PC-3 (cell line): Measurements from ENCODE around the gene SLC6A11. TPM values are rescaled to one million over a fixed set of nuclear protein-coding genes. Genes with fewer than 3 reads are reported as not detected.
A peak's percentile ranks its signal among the peaks of the same experiment; 100 is the strongest.

Experiments
- ATAC-seq: fragments of 200-7000 bp; cut with Tn5 transposase; 2 replicates; pipeline ENCODE4 v1.9.1; 2020; ENCODE audit warnings: mild to moderate bottlenecking, moderate library complexity
- BruUV-seq: library from RNA; stranded (reverse); fragments of 400-500 nt; replicated peaks from 2 replicates; lab custom pipeline; 2021; lab: Mats Ljungman, UMichigan
- CTCF ChIA-PET: fragments of 300-600 bp; sonication (Branson Sonifier 250); formaldehyde crosslinking; loops from one replicate; lab custom pipeline; 2022; ENCODE audit warnings: antibody characterized with exemption; lab: Charles Lee
- POLR2A ChIA-PET: fragments of 300-600 bp; sonication (Branson Sonifier 250); formaldehyde crosslinking; loops from one replicate; lab custom pipeline; 2022; ENCODE audit warnings: antibody characterized with exemption; ENCODE audit not compliant: unreplicated experiment; lab: Charles Lee
- DNase-seq: peaks from one replicate; pipeline ENCODE4 v3.0.0-alpha.2; 2015
- H2AFZ ChIP-seq: fragments of 300-600 bp; sonication (generic); 2 replicates; pipeline ENCODE4 v1.6.0; 2016; ENCODE audit warnings: antibody characterized with exemption, low read length
- H3F3A ChIP-seq: fragments of 300-600 bp; sonication (generic); one replicate; pipeline ENCODE4 v1.6.0; 2017; ENCODE audit warnings: antibody characterized with exemption, low read length, control low read depth, mild to moderate bottlenecking; ENCODE audit not compliant: unreplicated experiment
- H3K27ac ChIP-seq: fragments of 300-600 bp; sonication (generic); 2 replicates; pipeline ENCODE4 v1.5.1; 2016; ENCODE audit warnings: mild to moderate bottlenecking, low read length
- H3K27me3 ChIP-seq: fragments of 300-600 bp; sonication (generic); 2 replicates; pipeline ENCODE4 v1.6.1; 2016; ENCODE audit warnings: low read length, mixed read lengths
- H3K36me3 ChIP-seq: fragments of 300-600 bp; sonication (generic); 2 replicates; pipeline ENCODE4 v1.6.1; 2016; ENCODE audit warnings: low read depth, mixed run types, low read length, mixed read lengths
- H3K4me1 ChIP-seq: fragments of 300-600 bp; sonication (generic); 2 replicates; pipeline ENCODE4 v1.5.1; 2016; ENCODE audit warnings: low read length; ENCODE audit not compliant: insufficient read depth
- H3K4me2 ChIP-seq: fragments of 300-600 bp; sonication (generic); 2 replicates; pipeline ENCODE4 v1.6.0; 2016; ENCODE audit warnings: low read length
- H3K4me3 ChIP-seq: fragments of 300-600 bp; sonication (generic); 2 replicates; pipeline ENCODE4 v1.5.1; 2016; ENCODE audit warnings: mild to moderate bottlenecking, low read length, mixed read lengths
- H3K79me2 ChIP-seq: fragments of 300-600 bp; sonication (generic); 2 replicates; pipeline ENCODE4 v1.6.1; 2017; ENCODE audit warnings: low read length, mixed read lengths
- H3K9ac ChIP-seq: fragments of 300-600 bp; sonication (generic); 2 replicates; pipeline ENCODE4 v1.6.0; 2016; ENCODE audit warnings: mild to moderate bottlenecking, low read length
- H3K9me2 ChIP-seq: fragments of 300-600 bp; sonication (generic); replicated peaks from 2 replicates; pipeline ENCODE4 v1.6.1; 2016; ENCODE audit warnings: mixed run types, low read length, mixed read lengths
- H3K9me3 ChIP-seq: fragments of 300-600 bp; sonication (generic); 2 replicates; pipeline ENCODE4 v1.6.1; 2016; ENCODE audit warnings: low read length, mixed read lengths
- H4K20me1 ChIP-seq: fragments of 300-600 bp; sonication (generic); 2 replicates; pipeline ENCODE4 v1.6.1; 2016; ENCODE audit warnings: low read length, mixed read lengths
- EZH2 ChIP-seq: fragments of 300-600 bp; sonication (generic); IDR thresholded peaks from one replicate; pipeline ENCODE4 v1.6.1; 2017; ENCODE audit warnings: antibody characterized with exemption, mild to moderate bottlenecking, low read length; ENCODE audit not compliant: unreplicated experiment
- EZH2phosphoT487 ChIP-seq: fragments of 300-600 bp; sonication (generic); IDR thresholded peaks from 2 replicates; pipeline ENCODE4 v1.6.1; 2018; ENCODE audit warnings: mild to moderate bottlenecking, antibody characterized with exemption, low read length, borderline replicate concordance
- intact Hi-C: fragments of 100-400 bp; cut with micrococcal nuclease; formaldehyde crosslinking; loops from 2 replicates; pipeline ENCODE4 v1.9.0; 2023
- total RNA-seq: library from RNA; depleted of rRNA; stranded (reverse); fragments of >200 nt; gene quantifications from 2 replicates; pipeline ENCODE4 v1.2.3, GENCODE V29; 2014
- TF ChIP-seq, protein P1 (sequence below): fragments of 300-600 bp; sonication (generic); conservative IDR thresholded peaks from 2 replicates; pipeline ENCODE4 v1.5.1; 2017; ENCODE audit warnings: antibody characterized with exemption, low read depth, mild to moderate bottlenecking, low read length

Gene SLC6A11
- total RNA-seq, 1 experiment from 2014 or later: 34.0 TPM

DNA sequence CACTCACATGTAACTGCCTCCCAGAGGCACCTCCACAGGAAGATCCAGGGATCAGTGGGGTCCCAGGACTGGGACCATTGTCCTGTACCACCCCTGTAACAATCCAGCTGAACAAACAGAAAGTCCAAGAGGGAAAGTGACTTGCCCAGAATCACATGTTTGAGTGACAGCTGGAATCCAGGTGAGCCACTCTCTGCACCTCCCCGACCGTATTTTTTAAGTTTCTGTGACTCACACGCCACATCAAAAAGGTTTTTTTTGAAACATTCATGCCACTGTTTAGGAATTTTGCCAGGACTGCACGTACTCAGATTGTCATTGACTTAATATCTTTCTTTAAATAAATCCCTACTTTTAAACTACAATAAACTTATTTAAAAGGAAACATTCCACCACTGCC lies 166.8 kb downstream of the SLC6A11 start:
- BruUV-seq: no TSS peak
- intact Hi-C loops: loop anchor here (1.0 kb wide), 1 partner anchor 224 kb away; no protein-coding TSS in a partner anchor

DNA sequence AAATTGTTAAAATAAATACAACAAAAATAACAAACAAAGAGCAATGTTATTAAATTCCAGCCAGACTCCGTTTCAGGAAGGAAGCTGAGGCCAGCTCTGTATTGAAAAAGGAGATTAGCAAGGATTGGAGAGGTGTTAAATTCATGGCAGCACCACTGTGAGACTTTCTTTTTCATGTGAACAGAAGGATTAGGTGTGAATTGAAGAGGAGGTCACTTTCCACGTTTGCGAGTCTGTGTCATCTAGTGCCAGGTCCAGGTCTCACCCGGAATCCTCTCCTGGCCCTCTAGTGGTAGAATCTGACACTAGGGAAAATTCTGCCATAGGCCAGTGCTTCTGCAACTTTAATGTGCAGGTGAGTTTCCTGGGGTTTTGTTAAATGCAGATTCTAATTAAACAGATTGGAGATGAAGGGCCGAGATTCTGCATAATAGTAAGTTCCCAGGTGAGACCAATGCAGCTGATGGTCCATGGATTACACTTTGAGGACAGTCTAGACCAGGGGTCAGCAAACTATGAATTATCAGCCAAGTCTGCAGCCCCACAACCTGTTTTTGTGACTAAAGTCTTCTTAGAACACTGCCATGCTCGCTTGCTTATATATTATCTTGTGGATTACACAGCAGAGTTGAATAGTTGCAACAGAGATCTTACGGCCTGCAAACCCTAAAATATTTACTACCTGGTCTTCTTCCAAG lies 167.3 kb downstream of the SLC6A11 start:
- Histone ChIP-seq H3K27me3 (peaks cover 36% of the 10 kb centered on the region), H3K9me3 (no peaks in the 10 kb centered on the region), H3K79me2 (no peaks in the 10 kb centered on the region), H2AFZ (0 out of 2 replicates have a peak overlapping the region, but pooled peaks have one; percentile 22), H3K4me1 (peaks cover 16% of the 10 kb centered on the region), H3K27ac (no peak overlapping the region), H3K9ac (no peak overlapping the region), H3F3A (no peaks in the 10 kb centered on the region), H3K4me2 (peak overlapping the region; percentile 69), H4K20me1 (no peaks in the 10 kb centered on the region), H3K4me3 (0 out of 2 replicates have a peak overlapping the region, but pooled peaks have one; percentile 33), H3K36me3 (no peaks in the 10 kb centered on the region), H3K9me2 (no peaks in the 10 kb centered on the region)
- intact Hi-C loops: loop anchor here (1.0 kb wide), 1 partner anchor 225 kb away; no protein-coding TSS in a partner anchor
- DNase-seq (peak; percentile 79), ATAC-seq (peak; percentile 91)
- ChIA-PET CTCF (interaction anchor here (1.0 kb wide), 1 partner anchor 38 kb away, joined by 8 read pairs; no protein-coding TSS in a partner anchor), POLR2A (no interaction called here)
- TF ChIP-seq, protein P1, sequence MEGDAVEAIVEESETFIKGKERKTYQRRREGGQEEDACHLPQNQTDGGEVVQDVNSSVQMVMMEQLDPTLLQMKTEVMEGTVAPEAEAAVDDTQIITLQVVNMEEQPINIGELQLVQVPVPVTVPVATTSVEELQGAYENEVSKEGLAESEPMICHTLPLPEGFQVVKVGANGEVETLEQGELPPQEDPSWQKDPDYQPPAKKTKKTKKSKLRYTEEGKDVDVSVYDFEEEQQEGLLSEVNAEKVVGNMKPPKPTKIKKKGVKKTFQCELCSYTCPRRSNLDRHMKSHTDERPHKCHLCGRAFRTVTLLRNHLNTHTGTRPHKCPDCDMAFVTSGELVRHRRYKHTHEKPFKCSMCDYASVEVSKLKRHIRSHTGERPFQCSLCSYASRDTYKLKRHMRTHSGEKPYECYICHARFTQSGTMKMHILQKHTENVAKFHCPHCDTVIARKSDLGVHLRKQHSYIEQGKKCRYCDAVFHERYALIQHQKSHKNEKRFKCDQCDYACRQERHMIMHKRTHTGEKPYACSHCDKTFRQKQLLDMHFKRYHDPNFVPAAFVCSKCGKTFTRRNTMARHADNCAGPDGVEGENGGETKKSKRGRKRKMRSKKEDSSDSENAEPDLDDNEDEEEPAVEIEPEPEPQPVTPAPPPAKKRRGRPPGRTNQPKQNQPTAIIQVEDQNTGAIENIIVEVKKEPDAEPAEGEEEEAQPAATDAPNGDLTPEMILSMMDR: peak; percentile 95
- TF ChIP-seq EZH2phosphoT487 (no peak), EZH2 (no peak)
- BruUV-seq: no TSS peak

More for the DNA sequence above, 166.8 kb downstream of the SLC6A11 start:
- H3K36me3 ChIP-seq: no peaks in the 10 kb centered on the region
- ATAC-seq (peak; percentile 60), DNase-seq (peak; percentile 91)
- no peaks in the 10 kb centered on the region for H3K9me2 ChIP-seq
- no peaks in the 10 kb centered on the region for H3F3A ChIP-seq
- POLR2A ChIA-PET: interaction anchor here (0.6 kb wide), 1 partner anchor 94 kb away, joined by 4 read pairs; no protein-coding TSS in a partner anchor
- TF ChIP-seq, protein P1: no peak
- TF ChIP-seq EZH2phosphoT487 (no peak), EZH2 (no peak)
- no peak overlapping the region for H3K9ac ChIP-seq
- H3K4me1 ChIP-seq: peaks cover 16% of the 10 kb centered on the region
- CTCF ChIA-PET: interaction anchor here (1.0 kb wide), 1 partner anchor 38 kb away, joined by 8 read pairs; no protein-coding TSS in a partner anchor
- no peaks in the 10 kb centered on the region for H3K79me2 ChIP-seq
- H3K4me2 ChIP-seq: peak overlapping the region; percentile 69
- H3K9me3 ChIP-seq: no peaks in the 10 kb centered on the region
- H3K27ac ChIP-seq: no peak overlapping the region
- 0 out of 2 replicates have a peak overlapping the region, but pooled peaks have one; percentile 33 for H3K4me3 ChIP-seq
- no peaks in the 10 kb centered on the region for H4K20me1 ChIP-seq
- peaks cover 36% of the 10 kb centered on the region for H3K27me3 ChIP-seq
- H2AFZ ChIP-seq: no peak overlapping the region
